ENCODE results near the gene AUP1. TPM values are rescaled to one million over a fixed set of nuclear protein-coding genes. Genes with fewer than 3 reads are reported as not detected.

Gene AUP1
- total RNA-seq, 6 experiments from 2014 or later: 64.6 to 109 (median 80.4) TPM

DNA sequence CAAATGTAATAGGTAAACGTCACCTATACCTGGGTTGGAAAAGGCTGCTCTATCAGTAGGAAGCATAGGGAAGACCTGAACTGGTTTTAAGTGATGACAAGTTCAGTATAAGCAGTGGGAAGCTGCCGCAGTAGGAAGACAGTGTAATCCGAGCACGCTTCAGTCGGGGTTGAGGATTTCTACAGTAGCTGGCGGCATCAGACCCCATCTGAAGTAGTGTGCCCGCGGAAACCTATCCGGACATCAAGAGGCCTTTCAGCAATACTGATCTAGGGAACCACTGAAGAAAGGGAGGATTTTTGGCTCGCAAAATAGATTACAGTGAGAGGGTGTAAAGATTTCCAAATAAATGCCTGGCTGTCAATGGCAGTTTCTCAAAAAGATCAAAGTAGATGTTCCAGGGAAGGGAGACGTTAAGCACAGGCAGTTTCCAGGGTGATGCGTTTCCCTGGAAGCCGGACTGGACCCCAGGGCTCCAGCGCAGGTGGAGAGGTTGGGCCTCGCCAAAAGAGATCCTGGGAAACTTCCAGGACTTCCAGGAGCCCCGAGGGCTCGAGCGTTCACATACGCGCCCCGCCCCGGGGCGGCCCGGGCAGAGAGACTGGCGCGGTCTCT is 18.9 kb upstream of the AUP1 start:
- intact Hi-C loops (cut with DNase I): no loop called here
- no peak for ATAC-seq
- 16% methylated on average over 15 of the region's 26 CpGs for WGBS (ENCODE audit: insufficient coverage, low coverage, low lambda C conversion rate, missing lambda C conversion rate)

DNA sequence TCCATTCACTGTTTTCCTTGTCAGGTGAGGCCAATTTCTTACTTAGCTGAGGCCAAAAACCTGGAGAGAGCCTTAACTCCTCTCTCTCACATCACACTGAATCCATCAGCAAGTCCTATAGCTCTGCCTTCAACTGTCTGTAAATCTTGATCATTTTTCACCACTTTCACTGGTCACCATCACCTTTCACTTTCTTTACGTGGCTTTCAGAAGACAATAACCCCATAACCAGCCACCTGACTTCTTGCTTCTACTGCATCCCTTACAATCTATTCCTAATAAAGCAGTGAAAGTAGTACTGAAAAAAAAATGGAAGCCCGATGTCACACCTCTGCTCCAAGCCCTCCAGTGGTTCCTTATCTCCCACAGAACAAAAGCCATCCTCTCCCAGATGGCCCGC is 16.5 kb upstream of the AUP1 start:
- DNase-seq (no peak), ATAC-seq (no peak)
- TF ChIP-seq, protein P1, sequence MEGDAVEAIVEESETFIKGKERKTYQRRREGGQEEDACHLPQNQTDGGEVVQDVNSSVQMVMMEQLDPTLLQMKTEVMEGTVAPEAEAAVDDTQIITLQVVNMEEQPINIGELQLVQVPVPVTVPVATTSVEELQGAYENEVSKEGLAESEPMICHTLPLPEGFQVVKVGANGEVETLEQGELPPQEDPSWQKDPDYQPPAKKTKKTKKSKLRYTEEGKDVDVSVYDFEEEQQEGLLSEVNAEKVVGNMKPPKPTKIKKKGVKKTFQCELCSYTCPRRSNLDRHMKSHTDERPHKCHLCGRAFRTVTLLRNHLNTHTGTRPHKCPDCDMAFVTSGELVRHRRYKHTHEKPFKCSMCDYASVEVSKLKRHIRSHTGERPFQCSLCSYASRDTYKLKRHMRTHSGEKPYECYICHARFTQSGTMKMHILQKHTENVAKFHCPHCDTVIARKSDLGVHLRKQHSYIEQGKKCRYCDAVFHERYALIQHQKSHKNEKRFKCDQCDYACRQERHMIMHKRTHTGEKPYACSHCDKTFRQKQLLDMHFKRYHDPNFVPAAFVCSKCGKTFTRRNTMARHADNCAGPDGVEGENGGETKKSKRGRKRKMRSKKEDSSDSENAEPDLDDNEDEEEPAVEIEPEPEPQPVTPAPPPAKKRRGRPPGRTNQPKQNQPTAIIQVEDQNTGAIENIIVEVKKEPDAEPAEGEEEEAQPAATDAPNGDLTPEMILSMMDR (IDR thresholded peaks at IDR 0.05): no peak
- Histone ChIP-seq H3K27ac (no peak overlapping the region), H3K4me1 (peaks cover 0 to 9% (median 3%) of the 10 kb centered on the region in 4 donors), H3K36me3 (no peaks in the 10 kb centered on the region), H3K9me3 (no peaks in the 10 kb centered on the region), H3K27me3 (no peaks in the 10 kb centered on the region), H3K4me3 (no peak overlapping the region)
- intact Hi-C loops (cut with DNase I): no loop called here
- 61% methylated on average over 3 of the region's 3 CpGs for WGBS (ENCODE audit: insufficient coverage, low coverage, low lambda C conversion rate, missing lambda C conversion rate)

More for the DNA sequence above, 18.9 kb upstream of the AUP1 start:
- DNase-seq: no peak
- no peaks in the 10 kb centered on the region for H3K27me3 ChIP-seq
- peak overlapping the region; percentile 52 to 56 (median 54) for H3K4me3 ChIP-seq
- H3K27ac ChIP-seq: no peak overlapping the region
- peaks cover 0 to 9% (median 3%) of the 10 kb centered on the region in 4 donors for H3K4me1 ChIP-seq
- no peak for TF ChIP-seq POLR2A (IDR thresholded peaks at IDR 0.05)
- TF ChIP-seq, protein P1 (IDR thresholded peaks at IDR 0.05): no peak
- no peaks in the 10 kb centered on the region for H3K9me3 ChIP-seq
- H3K36me3 ChIP-seq: no peaks in the 10 kb centered on the region

GRCh38 chr2:74544634-74545033 is 15.1 kb upstream of the AUP1 start:
- H3K9me3 ChIP-seq: no peaks in the 10 kb centered on the region
- H3K4me1 ChIP-seq: peaks cover 0 to 9% (median 3%) of the 10 kb centered on the region in 4 donors
- DNase-seq (no peak), ATAC-seq (peak in 1 of 4 donors; percentile 25)
- TF ChIP-seq POLR2A (IDR thresholded peaks at IDR 0.05): no peak
- TF ChIP-seq, protein P1 (IDR thresholded peaks at IDR 0.05): peak in 3 of 4 donors; percentile 13 to 28 (median 22)
- intact Hi-C loops (cut with DNase I): no loop called here
- no peak overlapping the region for H3K27ac ChIP-seq
- WGBS (ENCODE audit: insufficient coverage, low coverage, low lambda C conversion rate, missing lambda C conversion rate): 58% methylated on average over 3 of the region's 3 CpGs
- H3K4me3 ChIP-seq: no peak overlapping the region
- H3K27me3 ChIP-seq: no peaks in the 10 kb centered on the region
- no peaks in the 10 kb centered on the region for H3K36me3 ChIP-seq

GRCh38 chr2:74542978-74543377 is 13.5 kb upstream of the AUP1 start:
- ATAC-seq (no peak), DNase-seq (no peak)
- Histone ChIP-seq H3K36me3 (no peaks in the 10 kb centered on the region), H3K27me3 (no peaks in the 10 kb centered on the region), H3K4me3 (no peak overlapping the region), H3K27ac (no peak overlapping the region), H3K9me3 (no peaks in the 10 kb centered on the region), H3K4me1 (no peaks in the 10 kb centered on the region)
- intact Hi-C loops (cut with DNase I): no loop called here
- TF ChIP-seq POLR2A (IDR thresholded peaks at IDR 0.05): no peak
- TF ChIP-seq, protein P1 (IDR thresholded peaks at IDR 0.05): no peak
- 89% methylated on average over 1 of the region's 1 CpG for WGBS (ENCODE audit: insufficient coverage, low coverage, low lambda C conversion rate, missing lambda C conversion rate)
